Measurements from ENCODE around the gene PREP.

DNA sequence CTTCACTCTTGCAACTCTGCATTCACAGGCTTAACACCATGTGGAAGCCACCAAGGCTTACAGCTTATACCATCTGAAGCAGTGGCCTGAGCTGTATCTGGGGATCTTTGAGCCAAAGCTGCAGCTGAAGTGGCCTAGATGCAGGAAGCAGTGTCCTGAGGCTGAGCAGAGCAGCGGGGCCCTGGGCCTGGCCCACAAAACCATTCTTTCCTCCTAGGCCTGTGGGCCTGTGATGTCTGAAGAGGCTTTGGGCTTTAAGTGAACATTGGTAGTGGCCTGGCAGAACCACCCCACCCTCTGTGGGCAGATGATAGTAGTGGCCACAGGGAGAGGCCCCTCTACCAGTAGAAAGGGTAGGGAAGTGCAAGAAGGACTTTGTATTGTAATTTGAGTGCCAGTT is 6.9 kb upstream of the PREP start:
- TF ChIP-seq CTCF (IDR thresholded peaks at IDR 0.05) (no peak), POLR2A (IDR thresholded peaks at IDR 0.05) (no peak), POLR2AphosphoS5 (IDR thresholded peaks at IDR 0.05) (no peak)
